ENCODE data around the gene VNN1.

VNN1 gene, protein sequence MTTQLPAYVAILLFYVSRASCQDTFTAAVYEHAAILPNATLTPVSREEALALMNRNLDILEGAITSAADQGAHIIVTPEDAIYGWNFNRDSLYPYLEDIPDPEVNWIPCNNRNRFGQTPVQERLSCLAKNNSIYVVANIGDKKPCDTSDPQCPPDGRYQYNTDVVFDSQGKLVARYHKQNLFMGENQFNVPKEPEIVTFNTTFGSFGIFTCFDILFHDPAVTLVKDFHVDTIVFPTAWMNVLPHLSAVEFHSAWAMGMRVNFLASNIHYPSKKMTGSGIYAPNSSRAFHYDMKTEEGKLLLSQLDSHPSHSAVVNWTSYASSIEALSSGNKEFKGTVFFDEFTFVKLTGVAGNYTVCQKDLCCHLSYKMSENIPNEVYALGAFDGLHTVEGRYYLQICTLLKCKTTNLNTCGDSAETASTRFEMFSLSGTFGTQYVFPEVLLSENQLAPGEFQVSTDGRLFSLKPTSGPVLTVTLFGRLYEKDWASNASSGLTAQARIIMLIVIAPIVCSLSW

DNA sequence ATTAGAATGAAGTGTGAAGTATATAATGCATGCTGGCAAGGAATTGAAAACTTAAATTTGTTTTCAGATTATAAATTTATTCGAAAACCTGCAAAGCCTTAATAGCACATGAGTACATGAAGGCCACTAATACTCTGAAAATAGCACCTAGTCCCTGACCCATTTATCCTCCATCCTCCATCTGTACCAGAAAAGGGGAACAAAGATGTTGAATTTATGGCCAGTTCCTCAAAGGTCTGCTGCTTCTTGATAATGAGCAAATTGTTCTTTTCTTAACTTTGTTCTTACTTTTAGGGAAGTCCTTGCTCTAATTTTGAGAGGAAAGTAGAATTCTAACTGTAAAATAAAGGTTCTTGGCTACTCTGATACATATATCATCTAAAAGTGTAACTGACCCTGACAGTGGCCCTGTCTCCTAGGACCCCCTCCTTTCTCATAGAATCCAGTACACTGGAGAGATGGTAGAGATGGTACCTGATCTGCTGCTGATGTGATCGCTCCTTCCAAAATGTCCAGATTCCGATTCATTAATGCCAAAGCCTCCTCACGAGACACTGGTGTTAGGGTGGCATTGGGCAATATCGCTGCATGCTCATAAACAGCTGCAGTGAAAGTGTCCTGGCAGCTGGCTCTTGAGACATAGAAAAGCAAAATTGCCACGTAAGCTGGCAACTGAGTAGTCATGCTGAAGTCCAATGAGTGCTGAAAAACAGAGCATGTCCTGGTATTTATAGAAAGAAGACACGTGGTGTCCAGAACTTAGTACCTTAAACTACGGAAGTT lies at the start of gene VNN1:
VNN1 (minus strand) TSS at position 704 of the 783 bp plus-strand sequence; CDS start at position 684, 20 bp downstream.
- no peak for DNase-seq

DNA sequence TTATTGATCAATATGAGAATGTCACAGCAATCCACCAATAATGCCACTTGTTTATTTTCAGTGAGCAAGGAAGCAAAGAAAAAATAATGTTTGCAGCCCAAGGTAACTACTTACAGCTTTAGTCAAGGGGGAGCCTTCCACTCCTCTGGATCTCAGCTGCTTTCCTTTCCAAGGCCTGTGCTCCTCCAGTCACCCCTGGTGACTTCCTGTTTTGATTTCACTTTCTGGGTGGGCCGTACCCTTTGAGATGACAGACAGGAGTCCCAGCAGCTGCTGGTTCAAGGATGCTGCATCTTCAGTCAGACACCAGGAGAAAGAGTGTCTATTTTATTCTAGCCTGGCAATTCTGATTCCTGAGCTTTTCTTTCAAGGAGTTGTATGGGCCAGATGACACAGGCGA lies 49.4 kb upstream of the VNN1 start:
- peak; percentile 11 for DNase-seq

DNA sequence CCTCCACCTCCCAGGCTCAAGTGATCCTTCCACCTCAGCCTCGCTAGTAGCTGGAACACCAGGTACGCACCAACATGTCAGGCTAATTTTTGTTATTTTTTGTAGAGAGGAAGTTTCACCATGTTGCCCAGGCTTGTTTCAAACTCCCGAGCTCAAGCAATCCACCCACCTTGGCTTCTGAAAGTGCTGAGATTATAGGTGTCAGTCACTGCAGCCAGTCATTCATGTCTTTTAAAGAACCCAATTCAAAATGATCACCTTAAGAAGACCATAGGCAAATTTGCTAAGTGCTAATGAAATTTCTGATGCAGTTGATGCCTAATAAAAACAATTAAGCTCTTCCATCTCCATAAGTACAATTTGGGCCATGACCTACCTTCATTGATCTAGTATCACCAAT lies 46.4 kb upstream of the VNN1 start:
- no peak for DNase-seq

DNA sequence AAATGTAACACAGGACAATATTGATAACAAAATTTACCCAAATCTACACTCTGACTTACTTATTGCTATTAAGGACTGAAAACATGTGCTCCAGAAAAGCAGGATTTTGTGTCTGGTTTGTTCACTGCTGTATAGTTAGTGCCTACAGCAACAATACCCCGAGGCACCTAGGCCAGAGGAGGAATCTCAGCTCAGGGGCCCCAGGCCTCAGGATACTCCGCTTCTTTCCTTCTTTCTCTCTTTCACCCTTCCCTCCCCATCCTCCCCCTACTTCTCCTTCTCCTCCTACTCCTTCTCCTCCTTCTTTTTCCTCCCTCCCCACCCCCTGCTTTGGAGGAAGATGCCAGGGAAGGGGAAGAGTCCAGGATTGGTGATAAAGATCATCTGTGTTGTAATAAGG lies 44.8 kb upstream of the VNN1 start:
- no peak for DNase-seq

DNA sequence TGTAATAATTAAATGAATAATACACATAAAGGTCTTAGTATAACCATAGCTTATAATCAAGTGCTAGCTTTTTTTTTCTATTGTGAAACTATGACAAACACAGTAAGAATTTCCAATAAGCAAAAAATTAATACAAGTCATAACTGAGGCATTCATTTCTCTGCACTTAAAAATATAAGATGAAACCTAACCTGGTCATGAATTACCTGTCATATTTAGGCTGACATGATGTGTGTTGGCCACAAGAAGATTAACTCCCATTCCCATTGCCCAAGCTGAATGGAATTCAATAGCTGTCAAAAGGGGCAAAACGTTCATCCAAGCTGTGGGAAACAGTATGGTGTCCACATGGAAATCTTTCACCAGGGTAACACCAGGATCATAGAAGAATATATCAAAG lies 38.4 kb upstream of the VNN1 start:
- no peak for DNase-seq

DNA sequence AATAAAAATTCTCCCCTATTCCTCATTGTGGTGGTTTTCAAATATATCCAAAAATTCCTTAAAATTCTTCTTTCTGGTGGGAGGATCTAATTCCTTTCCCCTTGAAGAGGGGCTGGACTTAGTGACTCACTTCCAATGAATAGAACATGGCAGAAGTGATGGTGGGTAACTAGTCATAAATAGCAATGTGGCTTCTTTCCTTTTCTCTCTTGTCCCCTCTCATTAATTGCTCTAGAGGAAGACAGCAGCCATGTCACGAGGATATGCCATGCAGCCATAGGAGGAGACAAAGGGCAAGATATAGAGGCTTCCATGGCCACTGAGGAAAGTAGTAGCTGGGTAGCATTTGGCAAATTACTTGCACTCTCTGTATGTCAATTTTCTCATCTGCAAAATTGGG lies 38.0 kb upstream of the VNN1 start:
- DNase-seq, result no peak

DNA sequence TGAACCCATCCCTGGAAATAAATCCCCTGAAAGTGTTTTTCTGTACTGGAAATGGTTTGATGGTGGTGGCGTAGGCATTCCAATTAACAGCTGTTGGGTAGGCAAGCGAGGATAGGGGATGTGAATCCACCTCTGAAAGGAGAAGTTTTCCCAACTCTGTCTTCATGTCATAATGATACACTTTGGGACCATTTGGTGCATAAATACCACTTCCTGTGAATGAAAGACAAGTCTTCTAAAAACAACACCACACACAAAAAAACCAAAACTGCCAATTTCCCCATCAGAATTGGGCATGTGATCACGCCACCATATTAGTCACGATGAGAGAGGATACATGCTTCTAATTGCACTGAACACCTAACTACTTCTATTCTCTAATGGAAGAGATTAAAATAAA lies 37.5 kb upstream of the VNN1 start:
- no peak for DNase-seq

DNA sequence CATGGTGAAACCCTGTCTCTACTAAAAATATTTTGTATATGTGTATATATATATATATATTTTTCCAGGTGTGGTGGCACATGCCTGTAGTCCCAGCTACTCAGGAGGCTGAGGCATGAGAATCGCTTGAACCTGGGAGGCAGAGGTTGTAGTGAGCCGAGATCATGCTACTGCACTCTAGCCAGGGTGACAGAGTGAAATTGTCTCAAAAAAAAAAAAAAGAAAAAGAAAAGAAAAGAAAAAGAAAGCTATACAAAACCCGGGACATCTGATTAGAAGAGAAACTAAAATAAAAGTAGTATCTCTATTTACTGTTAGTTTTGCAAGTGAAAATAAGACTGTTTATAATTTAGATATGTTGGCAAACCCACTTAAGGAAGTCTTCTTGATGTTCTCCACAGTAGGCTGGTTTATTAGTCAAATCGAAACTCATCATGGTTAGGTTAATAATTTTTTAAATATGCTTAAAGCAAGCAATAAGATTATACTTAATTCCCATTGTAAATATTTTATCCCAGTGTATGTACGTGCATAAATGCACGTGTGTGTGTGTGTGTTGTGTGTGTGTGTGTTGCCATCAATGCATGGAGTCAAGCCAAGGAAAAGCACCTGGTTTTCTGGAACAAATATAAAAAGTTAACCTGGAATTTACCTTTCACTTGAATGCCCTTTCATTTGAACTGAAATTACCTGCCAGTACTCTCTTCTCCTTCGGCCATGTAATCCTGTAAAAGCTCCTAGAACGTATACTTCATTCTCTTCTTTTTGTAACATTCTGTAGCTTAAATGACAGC lies 36.8 kb upstream of the VNN1 start:
- no peak for DNase-seq

DNA sequence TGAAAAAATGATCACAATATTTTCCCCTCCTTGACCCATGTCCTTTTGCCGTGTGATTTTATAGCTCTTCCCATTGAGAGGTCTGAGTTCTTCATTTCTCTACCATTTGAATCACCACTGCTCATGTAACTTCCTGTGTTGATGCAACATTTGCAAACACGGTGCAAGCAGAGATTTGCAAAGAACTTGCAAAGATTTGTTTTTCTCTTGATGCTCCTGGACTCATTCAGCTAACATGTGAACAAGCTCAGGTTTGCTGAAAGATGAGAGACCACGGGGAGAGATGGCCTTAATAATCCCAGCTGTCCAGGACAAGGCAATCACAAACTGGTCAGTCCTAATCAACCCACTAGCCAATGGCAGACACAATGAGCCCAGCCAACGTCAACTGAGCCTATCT lies 35.3 kb upstream of the VNN1 start:
- no peak for DNase-seq

DNA sequence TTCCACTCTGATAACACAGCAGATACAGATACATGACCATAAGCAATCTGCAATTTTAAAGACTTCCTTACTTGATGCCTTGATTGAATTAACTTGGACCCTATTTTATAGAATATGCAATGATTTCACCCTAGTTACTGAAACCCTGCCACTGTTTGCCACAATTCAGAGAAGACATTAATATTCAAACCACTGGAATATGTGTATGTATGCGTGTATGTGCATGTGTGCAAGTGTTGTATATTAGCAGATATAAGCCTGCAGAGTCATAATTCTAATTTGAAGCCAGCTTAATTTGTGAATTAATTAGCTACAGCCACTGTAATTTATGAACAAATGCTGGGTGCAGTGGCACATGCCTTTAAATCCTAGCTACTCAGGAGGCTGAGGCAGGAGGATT lies 34.6 kb upstream of the VNN1 start:
- DNase-seq, result no peak

DNA sequence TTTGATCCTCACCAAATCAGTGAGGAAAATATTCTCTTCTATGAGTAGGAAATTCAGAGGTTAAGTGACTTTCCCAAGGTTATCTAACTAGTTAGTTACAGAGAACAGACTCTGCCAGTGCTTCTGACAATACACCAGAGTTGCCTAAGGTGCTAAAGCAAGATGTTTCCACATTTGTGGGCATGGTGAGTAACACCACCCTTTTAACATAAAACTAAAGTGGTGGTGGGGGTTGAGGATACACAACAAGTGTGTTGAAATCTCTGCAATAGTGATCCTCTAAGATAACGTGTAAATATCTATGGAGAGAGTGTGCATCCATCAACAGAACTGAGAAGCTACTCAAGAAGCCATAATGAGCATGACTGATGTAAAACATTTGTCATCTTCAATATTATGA lies 32.2 kb upstream of the VNN1 start:
- DNase-seq, result no peak

DNA sequence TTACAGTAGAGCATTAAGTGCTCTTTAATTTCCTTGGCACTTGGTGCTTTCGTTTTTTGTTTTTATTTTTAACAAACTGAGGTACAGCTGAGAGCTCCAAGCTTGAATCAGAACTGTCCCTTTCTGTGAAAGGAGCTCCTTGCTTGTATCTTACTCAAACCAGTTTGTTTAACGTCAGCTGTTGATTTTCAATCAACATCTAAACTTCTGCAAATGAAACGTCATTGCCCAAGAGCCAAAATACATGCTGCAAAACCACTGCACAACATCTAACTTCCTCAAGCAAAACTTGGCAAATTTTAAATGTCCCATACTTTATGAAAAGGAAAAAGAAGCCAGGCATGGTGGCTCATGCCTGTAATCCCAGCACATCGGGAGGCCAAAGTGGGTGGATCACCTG lies 28.6 kb upstream of the VNN1 start:
- no peak for DNase-seq

DNA sequence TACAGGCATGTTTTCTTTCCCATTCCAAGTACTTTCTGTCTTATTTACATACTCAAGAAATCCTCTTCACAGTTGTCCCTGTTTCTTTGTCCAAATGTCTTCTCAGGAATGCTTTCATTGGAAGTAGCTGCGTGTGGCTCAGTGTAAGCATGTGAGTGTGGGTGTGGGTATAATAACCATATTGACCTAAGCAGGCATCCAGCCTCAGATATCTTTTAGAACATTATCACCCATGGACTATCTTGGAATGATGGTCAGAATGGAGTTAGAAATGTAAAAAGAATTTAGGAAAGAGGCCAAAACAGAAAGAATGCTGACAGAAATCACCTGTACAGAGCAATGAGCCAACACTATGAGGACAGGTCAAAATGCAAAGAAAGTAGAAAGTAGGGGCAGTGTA lies 27.4 kb upstream of the VNN1 start:
- DNase-seq, result no peak

DNA sequence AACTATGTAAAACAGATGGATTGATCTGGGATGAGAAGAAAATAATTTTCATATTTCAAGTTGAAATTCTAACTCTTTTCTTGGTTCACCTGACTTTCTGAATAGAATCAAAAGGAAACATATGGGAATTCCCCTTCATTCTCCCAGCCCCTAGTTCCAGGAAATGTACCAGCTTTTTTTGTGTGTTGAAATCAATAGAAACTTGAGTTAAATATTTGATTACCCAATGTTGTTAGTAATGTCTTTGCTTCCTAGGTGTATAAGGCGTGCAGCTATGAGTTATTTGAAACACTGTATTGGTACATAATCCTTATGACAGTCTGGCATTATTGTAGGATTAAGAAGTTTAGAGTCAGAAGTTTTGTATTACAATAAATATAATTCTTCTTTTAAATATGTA lies 22.4 kb upstream of the VNN1 start:
- DNase-seq, result no peak

DNA sequence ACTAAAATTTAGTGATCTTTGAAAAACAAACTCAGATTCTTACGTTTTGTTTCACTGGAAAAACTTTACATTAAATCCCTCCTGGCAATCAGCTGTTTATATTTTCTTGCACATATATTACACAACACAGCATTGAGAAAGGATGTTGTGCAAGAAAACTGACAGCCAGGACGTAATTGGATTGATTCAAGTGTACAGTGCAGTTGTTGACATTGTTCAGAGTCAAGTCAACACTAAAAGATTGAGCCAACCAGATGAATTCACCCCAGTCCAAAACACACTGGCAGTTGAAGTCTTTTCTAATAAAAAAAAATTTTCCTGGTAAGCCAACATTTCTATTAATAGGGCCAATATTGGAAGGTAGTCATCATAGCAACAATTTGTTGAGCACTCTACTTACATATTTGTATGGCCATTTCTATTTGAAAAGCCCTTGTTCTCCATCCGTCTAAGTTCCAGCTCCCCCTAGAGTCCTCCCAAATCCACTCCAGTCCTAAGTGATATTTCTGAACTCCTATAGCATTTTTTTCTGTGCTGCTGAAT lies 20.9 kb upstream of the VNN1 start:
- no peak for DNase-seq

DNA sequence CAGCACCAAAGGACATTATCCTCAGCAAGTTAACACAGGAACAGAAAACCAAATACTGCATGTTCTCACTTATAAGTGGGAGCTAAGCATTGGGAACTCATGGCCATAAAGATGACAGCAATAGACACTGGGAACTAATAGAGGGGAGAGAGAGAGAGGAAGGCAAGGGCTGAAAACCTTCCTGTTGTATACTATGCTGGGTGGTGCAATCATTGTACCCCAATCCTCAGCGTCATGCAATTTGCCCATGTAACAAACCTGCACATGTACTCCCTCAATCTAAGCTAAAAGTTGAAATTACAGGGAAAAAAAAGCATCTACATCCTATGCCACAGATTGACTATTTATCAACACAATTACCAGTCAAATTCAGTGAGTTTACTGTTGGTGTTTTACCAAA lies 20.0 kb upstream of the VNN1 start:
- DNase-seq, result no peak

DNA sequence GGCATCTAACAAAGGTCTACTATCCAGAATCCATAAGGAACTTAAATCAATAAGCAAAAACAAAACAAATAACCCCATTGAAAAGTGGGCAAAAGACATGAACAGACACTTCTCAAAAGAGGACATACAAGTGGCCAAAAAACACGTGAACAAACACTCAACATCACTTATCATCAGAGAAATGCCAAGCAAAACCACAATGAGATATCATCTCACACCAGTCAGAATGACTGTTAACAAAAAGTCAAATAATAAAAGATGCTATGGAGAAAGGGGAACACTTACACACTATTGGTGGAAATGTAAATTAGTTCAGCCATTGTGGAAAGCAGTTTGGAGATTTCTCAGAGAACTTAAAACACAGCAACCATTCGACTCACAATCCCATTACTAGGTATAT lies 19.4 kb upstream of the VNN1 start:
- DNase-seq, result no peak

DNA sequence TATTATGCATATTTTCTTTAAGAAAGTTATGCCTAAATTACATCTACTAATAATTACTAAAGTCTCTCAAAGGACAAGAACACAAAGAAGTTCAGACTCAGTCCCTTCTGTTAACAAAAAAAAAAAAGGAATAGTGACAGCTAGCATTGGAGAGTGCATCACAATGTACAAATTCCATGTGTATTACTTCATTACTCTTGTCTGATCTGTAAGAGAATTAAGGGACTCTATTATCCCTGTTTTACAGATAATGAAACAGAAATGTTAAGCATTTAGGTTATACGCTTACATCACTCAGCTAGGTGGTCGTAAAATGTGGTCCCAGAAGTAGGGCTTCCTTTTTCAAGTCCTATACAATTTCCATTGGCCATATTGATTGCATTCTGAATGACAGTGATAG lies 17.2 kb upstream of the VNN1 start:
- no peak for DNase-seq

DNA sequence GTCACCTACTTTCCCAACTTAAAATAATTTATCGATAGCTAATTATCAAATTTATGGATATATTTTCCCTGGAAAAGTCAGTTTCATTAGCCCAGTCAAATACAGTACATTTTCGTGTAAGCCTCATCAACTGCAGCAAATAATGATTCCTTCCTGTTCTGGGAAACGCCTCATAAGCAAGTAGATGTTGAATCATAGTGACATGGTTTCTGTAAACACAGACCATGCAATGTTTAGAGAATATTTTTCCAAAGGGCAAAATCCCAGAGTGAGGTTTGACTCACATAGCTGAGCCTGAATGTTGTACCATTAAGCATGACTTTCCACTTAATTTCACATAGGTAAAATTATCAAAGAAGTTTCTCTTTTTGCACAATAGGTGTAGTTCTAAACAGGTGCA lies 16.7 kb upstream of the VNN1 start:
- DNase-seq, result no peak

DNA sequence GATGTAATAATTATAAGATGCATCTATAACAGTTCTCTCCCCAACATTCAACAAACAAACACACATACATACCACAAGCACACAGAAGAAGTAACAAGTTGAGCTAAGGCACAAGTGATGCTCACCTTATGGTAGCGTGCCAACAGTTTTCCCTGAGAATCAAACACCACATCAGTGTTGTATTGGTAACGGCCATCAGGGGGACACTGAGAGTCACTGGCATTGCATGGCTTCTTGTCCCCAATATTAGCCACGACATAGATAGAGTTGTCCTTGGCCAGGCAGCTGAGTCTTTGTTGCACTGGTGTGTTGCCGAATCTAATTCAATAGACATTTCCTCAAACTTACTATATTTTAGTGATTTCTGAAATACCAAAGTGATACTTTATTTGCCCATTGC lies 14.8 kb upstream of the VNN1 start:
- DNase-seq, result no peak

DNA sequence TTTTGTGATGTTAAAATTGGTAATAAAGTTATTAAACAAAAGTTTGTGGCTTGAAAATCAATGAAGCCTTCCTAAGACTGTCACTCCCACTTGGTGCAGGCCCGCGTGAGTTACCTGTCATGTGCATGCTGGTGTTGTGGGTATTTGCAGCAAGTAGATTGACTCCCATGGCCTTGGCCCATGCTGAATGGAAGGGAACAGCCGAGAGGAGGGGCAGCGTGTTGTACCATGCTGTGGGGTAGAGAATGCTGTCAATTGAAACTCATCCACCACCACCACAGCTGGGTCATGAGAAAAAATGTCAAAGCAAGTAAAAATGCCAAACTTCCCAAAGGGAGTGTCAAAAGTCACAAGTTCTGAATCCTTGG lies 12.7 kb upstream of the VNN1 start:
- no peak for DNase-seq

DNA sequence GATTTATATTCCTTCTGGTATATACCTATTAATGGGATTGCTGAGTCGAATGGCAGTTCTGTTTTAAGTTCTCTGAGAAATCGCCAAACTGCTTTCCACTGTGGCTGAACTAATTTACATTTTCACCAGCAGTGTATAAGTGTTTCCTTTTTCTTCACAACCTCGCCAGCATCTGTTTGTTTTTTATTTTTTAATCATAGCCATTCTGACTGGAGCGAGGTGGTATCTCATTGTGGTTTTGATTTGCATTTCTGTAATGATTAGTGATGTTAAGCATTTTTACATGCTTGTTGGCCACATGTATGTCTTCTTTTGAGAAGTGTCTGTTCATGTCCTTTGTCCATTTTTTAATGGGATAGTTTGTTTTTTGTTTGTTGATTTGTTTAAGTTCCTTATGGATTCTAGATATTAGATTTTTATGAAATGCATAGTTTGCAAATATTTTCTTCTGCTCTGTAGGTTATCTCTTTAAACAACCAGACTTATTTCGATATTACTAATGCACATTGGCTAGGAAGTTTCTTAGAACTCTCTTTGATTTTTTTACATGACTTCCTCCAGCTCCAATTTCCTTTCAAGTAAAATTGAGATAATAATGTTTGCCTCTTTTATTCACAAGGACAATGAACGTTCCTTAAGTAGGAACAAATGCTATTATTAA lies 12.2 kb upstream of the VNN1 start:
- no peak for DNase-seq

DNA sequence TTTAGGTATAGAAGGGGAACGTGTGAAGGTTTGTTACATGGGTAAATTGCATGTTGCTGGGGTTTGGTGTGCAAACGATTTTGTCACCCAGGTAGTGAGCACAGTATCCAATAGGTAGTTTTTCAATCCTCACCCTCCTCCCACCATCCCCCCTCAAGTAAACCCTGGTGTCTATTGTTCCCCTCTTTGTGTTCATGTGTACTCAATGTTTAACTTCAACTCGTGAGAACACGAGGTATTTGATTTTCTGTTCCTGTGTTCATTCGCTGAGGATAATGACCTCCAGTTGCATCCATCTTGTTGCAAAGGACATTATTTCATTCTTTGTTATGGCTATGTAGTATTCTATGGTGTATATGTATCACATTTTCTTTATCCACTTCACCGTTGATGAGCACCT lies 11.6 kb upstream of the VNN1 start:
- DNase-seq, result no peak
